Activated CD8-positive, alpha-beta memory T cell treated with anti-CD3 and anti-CD28 coated beads for 24 hours (primary cell): ENCODE data around the gene RASA3.
A peak's percentile ranks its signal among the peaks of the same experiment; 100 is the strongest.
"Not testable (repeated sequence)": the region's sequence is repeated elsewhere in the genome, so short reads cannot be mapped to it uniquely, and the experiment has no call there.

Experiments used
- DNase-seq: peaks from one replicate; pipeline ENCODE4 v3.0.0-alpha.2; 2020

RASA3 gene

DNA sequence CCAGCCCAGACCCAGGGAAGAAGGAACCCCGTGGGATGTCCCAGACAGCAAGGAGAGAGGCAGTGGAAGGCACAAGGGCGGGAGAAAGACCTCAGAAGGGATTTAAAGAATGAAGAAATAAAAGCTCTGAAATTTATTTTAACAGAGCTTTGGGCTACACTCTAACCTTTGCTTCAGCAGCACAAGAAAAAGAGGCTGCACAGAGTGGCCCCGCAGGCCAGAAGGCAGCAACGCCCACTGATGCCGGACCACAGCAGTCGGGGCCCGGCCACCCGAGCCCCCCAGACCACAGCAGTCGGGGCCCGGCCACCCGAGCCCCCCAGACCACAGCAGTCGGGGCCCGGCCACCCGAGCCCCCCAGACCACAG lies 33.8 kb downstream of the RASA3 start:
- DNase-seq: not testable (repeated sequence)

DNA sequence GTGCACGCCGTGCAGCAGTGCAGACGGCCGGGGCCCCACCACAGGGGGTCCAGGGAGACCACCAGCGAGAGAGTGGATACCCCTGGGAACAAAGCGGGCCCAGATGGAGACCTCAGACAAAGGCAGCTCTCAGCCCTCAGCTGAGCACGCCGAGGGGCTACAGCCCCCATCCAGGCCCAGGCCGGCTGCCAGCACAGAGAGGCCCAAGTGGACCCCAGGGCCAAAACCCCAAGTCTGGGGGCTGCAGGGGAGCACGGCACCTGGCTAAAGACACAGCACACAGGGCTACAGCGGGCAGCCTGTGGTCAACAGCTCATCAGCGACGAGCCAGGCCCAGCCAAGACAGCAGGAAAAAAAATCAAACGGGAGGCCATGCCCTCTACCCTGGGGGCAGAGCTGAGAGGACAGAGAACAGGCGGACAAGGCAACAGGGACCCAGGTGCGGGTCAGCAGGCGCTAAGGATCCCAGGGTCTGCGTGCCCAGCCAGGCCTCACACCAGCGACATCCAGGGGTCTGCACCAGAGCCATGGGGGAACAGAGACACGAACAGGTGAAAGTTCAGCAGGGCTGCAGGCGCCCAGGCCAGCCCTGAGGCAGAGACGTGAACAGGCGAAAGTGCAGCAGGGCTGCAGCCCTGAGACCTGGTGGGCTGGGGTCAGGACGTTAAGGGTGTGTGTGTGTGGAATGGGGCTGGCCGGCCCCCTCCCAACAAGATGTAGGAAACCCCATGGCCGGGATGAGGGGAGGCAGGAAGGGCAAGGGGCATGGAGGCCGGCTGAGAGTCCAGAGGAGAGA lies 34.3 kb downstream of the RASA3 start:
- peak; percentile 49 for DNase-seq

- DNase-seq: peak; percentile 54
These were observed 35.1 kb downstream of the RASA3 start for GRCh38 chr13:114097212-114097892.

GRCh38 chr13:114096811-114097211 lies 35.6 kb downstream of the RASA3 start:
- peak; percentile 54 for DNase-seq

GRCh38 chr13:114096031-114096485 lies 36.4 kb downstream of the RASA3 start:
- DNase-seq: peak; percentile 54

GRCh38 chr13:114095486-114095885 lies 36.9 kb downstream of the RASA3 start:
- DNase-seq: peak; percentile 57

- no peak for DNase-seq
These were observed 39.3 kb downstream of the RASA3 start for GRCh38 chr13:114093118-114093517.

DNA sequence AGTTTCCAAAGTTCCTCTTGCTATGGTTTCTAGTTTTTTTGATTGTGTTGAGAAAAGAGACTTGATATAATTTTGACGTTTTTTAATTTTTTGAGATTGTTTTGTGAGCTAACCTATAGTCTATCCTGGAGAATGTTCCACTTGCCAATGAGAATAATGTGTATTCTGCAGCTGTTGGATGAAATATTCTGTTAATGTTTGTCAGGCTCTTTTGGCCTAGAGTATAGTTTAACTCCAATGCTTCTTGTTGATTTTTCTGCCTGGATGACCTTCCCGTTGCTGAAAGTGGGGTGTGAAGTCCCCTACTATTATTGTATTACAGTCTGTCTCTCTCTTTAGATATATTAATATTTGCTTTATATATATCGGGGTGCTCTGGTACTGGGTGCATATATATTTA lies 40.0 kb downstream of the RASA3 start:
- DNase-seq: no peak

GRCh38 chr13:114090476-114090875 lies 41.9 kb downstream of the RASA3 start:
- DNase-seq: peak; percentile 58

GRCh38 chr13:114089751-114090400 lies 42.5 kb downstream of the RASA3 start:
- peak; percentile 33 for DNase-seq

DNA sequence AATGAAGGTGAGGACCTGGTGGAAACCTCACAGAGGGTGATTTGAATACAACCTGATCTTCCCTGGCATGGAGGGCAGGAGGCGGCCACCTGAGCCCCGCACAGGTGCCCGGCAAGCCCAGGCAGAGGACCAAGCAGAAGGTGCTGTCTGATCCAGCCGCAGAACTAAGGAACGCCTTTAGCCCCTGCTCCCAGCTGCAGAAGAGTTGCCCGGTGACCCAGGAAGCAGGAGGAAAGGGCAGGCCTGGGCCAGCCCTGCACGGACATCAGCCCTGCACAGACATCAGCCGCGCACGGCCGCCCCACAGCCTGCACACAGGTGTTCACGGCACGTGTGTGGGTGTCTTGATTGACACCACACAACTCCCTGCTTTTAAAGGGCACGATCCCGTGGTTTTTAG lies 43.1 kb downstream of the RASA3 start:
- peak; percentile 47 for DNase-seq

DNA sequence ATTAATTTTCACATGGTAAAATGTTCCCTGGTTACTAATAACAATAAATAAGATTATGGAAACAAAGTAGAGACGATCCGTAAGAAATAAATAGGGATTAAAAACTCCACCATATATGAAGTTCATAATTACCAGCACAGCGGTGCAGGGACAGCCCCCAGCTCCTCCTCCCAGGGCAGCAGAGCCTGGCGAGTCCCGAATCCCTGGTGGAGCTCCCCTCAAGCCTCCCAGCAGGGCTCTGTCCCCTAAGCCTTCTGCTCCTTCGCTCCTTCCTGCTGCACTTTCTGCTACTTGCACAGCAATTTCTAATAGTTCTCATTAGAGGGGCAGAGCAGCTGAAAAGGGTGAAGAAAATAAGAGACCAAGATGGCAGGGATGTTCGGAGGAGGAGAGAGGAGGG lies 43.6 kb downstream of the RASA3 start:
- peak; percentile 28 for DNase-seq

DNA sequence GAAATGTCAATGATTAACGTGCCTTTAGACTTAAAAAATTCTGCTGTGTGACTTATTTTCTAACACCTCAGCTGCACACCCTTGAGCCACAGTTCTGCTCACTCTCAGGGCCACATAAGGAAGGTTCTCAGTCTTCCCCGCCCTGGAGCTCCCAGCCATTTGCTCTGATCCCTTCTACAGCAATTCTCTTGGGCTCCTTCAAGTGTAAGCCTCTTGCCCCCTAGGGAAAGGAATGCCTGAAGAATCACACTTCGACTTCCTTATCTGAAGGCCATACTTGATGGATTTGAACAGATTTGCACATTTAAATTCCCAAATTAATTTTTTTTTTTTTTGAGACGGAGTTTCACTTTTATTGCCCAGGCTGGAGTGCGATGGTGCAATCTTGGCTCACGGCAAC lies 44.2 kb downstream of the RASA3 start:
- no peak for DNase-seq

DNA sequence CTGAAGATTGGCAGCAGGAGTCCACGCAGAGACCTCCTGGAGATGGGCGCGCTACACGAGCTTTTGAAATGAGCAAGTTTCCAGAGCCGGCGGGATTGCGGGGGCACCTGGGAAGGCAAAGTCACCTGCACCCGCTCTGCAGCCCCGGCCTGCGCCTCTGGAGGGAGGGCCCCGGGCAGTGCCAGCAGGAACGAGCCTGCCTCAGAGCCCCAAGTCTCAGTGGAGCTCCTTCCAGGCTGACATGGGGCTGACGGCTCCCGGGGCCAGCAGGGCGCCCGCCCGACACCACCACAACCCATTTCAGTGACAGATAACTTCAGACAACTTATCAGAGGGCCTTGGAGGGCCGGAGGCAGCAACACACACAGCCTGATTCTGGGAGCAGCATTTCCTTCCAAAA lies 45.0 kb downstream of the RASA3 start:
- DNase-seq: peak; percentile 17

- DNase-seq: peak; percentile 50
These were observed 49.4 kb downstream of the RASA3 start for GRCh38 chr13:114082849-114083645.

DNA sequence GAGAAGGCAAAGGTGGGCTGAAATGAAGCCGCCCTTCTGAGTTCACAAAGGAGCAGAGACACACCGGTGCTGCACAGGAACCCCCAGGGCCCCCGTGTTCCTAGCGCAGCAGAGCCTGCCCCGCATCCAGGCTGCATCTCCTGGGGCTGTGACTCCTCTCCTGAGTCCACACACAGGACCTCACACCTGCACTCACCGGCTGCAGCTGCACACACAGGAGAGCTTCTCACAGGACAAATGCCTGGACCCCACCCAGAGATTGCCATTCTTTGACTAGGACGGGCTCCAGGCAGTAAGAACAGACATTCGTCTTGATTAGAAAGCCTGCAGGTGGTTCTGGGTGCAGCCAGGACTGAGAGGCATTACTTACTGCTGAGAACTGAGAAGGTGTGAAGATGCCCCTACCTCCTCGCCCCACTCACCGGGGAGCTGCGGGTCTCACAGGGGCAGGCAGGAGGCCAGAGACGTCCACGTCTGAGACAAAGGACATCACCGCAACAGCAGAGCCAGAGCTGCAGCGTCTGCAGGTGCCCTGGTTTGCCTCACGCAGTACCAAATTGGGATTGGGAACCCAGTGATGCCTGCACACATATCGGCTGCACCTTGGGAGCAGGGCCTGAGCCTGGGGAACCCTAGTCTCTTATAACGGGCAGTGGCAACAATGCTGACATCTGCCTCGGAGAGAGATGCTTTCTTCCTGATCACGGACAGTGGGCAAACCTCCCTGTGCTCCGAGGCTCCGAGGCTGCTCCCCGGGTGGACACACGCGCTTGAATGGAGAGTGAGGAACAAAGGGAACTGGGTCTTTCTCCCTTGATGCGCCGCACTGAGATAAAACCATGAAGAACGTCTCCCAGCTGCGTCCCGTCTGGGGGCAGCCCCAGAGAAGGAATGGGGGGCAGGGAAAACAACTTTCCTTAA lies 50.4 kb downstream of the RASA3 start:
- peak; percentile 53 for DNase-seq

DNA sequence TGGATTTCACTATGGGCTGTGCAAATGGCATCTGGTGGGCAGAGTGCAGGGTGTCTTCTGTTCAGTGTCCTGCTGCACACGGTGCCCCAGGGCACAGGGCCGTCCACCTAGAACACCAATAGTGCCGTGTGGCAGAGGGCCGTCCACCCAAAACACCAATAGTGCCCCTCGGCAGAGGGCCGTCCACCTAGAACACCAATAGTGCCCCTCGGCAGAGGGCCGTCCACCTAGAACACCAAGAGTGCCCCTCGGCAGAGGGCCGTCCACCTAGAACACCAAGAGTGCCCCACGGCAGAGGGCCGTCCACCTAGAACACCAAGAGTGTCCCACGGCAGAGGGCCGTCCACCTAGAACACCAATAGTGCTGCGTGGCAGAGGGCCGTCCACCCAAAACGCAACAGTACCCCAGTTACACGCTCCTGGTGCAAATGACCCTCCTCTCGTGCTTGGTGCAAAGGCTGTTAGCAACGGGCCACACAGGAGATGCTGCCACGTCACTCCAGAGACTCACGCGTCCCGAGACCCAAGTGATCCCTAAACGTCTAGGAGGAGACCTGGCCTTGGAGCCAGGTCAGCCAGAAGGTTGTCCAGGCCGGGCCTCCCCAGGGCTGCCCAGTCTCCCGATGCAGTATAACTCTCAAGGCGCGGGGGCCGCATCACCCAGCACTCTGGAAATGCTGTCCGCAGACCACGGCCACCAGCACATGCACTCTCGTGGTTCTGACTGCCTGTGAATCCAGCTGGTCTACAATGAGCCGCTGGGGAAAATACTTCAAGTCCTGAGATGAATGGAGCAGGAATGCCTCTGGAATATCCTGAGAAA lies 51.5 kb downstream of the RASA3 start:
- peak; percentile 56 for DNase-seq

GRCh38 chr13:114079601-114080536 lies 52.6 kb downstream of the RASA3 start:
- no peak for DNase-seq
